HG03103 (cell line): ENCODE results near the gene DEFB132.
"Not testable (repeated sequence)": the region's sequence is repeated elsewhere in the genome, so short reads cannot be mapped to it uniquely, and the experiment has no call there.

Experiments used
- ATAC-seq: cut with Tn5 transposase; IDR thresholded peaks from one replicate; pipeline ENCODE4 v1.9.1; 2021; ENCODE audit warnings: low read depth; ENCODE audit not compliant: unreplicated experiment

Gene DEFB132, protein sequence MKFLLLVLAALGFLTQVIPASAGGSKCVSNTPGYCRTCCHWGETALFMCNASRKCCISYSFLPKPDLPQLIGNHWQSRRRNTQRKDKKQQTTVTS

DNA sequence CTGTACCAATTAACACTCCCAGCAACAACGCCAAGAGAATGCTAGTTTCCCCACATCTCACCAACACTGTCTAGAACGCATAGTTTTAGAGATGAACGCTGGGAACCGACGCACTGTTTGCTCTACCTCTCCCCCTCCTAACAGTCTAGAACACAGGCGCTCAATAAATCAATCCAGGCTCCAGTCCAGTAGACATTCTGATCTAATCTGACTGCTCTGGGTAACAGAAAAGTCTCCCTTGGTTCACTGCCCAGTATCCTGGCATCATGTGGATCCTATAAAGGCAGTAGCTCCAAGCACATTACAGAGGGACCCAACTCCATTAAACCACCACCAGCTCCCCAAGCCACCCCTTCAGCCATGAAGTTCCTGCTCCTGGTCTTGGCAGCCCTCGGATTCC, at the start of gene DEFB132:
TSS of gene DEFB132 (plus strand) at position 306 of the 400 bp plus-strand sequence. CDS start at position 361, 55 bp downstream.
- ATAC-seq = no peak

DNA sequence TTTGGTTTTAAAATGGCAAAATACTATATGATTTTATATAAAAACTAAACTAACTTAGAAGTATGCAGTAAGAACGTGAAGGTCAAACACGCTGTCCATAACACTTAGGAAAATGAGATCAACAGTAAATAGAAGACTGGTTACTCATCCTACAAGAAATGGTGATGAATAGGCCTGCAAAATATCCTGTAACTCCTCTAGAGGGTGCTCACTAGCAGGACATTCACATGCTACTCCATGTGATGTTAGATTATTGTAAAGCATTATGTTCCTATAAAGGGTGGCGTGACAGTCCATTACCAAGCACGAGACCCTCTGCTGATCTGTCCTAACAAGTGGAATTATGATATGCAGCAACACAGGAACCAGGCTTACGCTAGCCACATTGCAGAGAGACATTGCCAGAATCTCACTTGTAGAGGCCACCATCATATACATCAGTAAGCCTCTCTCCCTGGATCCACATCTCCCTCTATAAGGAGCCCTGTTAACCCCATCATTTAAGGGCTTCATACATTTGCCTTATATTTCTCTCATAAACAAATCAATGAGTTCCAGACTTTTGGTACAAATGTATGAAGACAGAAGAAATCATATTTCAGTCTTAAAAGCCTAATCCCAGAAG, 48.5 kb upstream of the DEFB132 start:
- no peak for ATAC-seq

DNA sequence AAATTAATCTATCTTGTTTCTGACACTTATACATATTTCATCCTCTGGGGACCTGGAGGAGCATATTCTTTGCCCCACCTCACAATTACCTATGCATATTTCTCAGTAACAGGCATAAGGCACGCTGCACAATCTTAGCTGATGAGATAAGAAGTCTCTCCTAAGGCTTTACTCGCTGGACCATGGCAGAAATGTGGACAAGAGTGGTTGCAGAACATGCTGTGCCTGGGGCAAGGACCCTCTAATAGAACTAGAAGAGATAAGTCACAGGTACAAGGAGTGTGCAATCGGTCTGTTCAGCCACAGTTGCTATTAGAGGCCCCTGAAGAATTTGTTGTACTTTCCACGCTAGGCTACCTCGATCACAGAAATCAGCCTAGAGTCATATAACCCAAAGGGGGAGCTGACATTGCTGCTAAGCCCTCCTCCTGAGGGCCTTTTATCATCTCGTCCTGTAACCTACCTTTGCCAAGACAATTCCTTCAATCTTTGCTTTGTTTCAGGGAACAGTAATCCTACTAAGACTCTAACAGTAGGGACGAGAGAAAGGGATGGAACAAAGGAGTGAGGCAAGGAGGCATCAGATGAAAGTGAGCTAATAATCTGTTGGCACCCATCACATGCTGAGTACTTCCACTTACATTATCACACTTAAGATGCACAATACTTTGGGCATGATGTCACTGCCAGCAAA, 46.6 kb upstream of the DEFB132 start:
- ATAC-seq = no peak

DNA sequence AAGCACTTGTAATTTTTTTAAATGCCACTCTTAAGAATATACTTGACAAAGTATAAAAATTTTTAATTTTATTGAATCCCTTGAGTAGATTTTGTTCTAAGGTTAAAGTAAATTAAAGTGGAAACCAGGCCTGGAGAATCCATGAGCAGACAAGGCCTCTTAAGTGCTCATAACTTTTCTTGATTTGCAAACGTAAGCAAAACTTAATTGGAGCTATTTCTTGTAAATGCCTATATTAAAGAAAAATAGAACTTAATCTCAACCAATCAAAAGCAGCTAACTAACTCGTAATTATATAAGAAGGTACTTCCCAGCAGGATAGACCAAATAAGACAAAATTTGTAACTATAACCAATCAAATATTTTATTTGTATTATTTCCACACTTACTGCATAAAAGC, 43.1 kb upstream of the DEFB132 start:
- no peak for ATAC-seq

DNA sequence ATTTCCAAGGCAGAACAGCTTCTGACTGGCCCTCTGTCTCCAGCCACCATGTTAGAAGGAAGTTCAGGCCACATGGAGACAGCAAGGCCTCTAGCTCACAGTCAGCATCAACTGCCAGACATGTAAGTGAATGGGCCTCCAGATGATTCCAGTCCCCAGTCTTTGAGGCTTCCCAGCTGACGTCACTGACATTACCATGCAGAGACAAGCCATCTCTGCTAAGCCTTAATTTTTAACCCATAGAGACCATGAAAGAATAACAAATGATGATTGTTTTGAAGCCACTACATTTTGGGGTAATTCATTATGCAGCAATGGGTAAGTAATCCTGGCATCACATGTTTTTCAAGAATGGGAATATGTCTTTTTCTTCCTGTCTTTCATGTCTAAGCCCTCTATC, 41.7 kb upstream of the DEFB132 start:
- ATAC-seq = no peak

DNA sequence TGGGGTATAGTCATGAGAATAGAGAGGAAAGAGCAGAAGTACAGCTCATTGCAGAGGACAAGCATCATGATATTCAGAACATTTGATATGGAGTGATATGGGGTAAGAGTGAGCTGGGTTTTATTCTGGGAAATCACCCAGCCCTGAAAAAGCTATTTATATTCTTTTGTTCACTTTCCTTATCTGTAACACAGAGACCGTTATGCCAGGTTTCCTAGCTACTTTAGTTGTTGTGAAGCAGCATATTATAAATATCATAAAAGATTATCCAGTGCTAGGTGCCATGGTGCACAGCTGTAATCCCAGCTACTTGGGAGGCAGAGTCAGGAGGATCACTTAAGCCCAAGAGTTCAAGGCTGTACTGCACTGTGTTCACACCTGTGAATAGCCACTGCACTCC, 40.3 kb upstream of the DEFB132 start:
- no peak for ATAC-seq

DNA sequence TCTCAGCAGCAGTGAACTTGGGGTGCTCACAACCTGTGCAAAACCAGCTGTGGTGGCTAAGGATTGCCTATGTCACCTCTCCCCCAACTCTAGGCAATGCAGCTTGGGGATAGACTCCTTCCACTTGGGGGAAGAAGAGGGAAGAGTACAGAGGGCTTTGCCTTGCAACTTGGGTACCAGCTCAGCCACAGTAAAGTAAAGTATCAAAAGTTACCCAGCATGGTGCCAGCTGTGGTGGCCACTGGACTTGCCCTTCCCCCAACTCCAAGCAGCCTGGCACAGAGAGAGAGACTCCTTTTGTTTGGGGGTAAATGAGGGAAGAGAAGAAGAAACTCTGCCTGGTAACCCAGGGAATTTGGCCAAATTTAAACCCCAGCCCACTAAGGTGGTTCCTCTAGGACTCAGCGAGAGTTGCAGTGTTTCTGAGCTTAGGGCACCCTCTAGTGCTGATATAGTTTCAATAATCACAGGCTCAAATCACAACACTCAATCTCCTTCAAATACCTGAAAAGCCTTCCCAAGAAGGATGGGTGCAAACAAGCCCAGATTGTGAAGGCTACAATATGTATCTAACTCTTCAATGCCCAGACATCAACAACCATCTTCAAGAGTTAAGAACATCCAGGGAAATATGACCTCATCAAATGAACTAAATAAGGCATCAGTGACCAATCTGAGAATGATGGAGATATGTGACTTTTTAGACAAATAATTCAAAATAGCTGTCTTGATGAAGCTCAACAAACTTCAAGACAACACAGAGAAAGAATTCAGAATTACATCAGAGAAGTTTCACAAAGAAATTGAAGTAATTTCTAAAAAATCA, 38.0 kb upstream of the DEFB132 start:
- ATAC-seq = no peak

DNA sequence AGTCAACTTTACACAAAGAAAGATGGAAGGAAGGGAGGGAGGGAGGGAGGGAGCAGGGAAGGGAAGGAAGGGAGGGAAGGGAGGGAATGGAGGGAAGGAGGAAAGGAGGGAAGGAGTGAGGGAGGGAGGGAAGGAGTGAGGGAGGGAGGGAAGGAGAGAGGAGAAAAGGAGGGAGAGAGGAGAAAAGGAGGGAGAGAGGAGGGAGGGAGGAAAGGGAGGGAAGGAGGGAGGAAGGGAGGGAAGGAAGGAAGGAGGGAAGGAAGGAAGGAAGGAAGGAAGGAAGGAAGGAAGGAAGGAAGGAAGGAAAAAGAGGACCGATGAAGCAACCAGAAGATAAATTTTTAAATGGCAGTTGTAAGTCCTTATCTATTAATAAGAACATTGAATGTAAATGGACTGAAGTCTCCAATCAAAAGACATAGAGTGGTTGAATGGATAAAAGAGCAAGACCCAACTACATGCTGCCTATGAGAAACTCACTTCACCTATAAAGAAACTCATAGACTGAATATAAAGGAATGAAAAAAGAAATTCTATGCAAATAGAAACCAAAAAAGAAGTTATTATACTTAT, 36.2 kb upstream of the DEFB132 start:
- no peak for ATAC-seq

DNA sequence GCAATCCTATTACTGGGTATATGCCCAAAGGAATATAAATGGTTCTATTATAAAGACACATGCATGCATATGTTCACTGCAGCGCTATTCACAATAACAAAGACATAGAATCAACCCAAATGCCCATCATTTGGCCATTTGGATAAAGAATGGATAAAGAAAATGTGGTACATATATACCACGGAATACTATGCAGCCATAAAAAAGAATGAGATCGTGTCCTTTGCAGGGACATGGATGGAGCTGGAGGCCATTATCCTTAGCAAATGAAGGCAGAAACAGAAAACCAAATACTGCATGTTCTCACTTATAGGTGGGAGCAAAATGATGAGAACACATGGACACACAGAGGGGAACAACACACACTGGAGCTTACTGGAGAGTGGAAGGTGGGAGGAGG, 31.6 kb upstream of the DEFB132 start:
- not testable (repeated sequence) for ATAC-seq

DNA sequence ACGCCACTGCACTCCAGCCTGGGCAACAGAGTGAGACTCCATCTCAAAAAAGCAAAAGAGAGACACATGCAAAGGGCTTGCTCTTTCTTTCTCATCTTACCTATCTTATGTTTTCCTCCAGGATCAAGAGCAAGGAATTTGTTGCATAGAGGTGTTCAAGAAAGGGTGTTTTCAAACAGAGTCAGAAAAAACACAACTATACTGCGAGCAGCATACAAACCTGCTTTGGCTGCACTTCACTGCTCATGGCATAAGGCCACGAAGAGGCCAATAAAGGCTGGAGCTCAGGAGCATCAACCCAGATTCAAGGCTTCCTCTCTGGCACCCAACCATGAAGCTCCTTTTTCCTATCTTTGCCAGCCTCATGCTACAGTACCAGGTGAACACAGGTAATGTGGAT, 30.6 kb upstream of the DEFB132 start, which contains the start of gene DEFB129:
TSS of gene DEFB129 (plus strand) at position 301 of the 400 bp plus-strand sequence. CDS start at position 332, 31 bp downstream.
- no peak for ATAC-seq

DNA sequence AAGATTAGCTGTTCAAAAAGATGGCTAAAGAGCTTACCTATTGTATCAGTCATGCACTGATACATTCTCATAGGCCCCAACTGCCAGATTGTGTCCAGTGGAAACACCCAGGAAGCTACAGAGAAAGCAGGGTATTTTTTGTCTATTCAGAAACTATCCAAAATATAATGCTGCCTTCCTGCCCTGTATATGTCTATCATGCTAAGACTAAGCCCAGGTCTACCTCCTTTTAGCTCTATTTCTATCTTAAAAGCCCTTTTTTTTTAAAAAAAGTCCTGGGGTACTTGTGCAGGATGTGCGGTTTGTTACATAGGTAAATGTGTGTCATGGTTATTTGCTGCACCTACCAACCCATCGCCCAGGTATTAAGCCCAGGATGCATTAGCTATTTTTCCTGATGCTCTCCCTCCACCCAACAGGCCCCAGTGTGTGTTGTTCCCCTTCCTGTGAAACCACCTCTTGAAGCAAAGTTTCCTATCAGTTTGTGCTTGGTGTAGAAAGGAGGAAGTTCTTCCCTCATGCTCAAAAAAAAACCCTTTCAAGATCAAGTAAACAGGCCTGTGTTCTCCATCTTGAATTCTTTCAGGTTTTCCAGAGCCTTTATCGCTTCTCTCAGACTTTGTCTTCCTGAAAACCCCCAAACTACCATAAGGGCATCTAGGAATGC, 30.0 kb upstream of the DEFB132 start:
- no peak for ATAC-seq

DNA sequence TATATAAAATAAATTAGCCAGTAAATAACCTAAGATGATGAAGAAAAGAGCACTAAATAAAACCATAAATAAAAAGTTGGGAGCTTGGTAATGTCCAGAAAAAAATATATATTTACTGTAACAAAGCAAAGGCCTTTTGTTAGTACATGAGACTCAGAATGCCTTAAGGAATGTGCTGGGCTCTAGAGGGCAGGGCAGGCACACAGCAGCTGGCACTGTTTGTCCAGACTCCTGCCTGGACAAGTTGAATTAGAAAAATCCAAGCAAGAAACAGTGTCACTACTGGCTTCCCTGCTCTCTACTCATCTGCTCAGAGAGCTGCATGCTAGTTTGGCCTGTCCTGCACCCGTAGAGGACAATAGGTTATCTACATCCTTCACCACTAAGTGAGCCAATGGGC, 21.6 kb upstream of the DEFB132 start:
- no peak for ATAC-seq

DNA sequence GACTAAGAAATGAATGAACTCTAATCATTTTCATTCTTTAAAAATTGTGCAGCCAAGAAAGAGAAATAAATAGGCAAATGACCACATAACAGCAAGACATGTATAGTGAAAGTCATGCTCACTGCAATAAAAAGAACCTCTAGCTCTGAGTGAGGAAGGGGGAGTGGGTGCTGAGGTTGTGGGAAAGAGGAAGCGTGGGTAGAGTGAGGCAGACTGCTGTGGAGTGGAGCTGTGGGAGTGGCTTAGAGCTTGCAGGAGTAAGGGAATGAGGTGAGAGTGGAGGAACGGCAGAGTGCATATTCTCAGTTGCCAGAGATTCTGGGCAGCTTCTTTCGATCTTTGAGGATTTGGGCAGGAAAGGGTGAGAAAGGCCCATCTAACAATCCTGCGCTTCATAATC, 20.0 kb upstream of the DEFB132 start:
- ATAC-seq = peak; percentile 67

DNA sequence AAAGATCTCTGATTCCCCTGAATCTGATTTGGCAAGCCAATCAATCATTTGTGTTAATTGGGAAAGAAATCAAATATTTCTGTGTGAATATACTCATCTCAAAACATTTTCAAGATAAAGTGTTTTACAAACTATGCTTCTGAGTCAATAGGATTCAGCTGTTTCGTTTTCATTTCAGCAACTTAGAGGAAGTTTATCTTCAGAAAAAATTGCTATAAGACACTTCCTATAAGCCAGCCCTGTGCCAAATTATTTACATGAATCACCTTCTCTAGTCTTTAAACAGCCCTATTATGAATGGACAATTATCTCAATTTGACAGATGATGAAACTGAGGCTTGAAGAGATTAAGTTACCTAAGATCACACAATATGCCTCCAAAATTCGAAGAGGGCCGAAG, 19.6 kb upstream of the DEFB132 start:
- peak; percentile 52 for ATAC-seq

DNA sequence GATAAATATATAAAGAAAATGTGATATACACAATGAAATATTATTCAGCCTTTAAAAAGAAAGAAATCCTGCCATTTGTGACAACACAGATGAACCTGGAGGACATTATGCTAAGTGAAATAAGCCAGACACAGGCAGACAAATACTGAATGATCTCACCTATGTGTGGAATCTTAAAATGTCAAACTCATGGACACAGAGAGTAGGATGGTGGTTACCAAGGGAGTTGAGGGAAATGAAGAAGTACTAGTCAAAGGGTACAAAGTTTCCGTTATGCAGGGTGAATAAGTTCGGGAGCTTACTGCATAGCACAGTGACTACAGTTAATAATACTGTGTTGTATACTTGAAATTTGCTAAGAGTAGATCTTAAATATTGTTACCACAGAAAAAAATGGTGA, 14.6 kb upstream of the DEFB132 start:
- no peak for ATAC-seq

DNA sequence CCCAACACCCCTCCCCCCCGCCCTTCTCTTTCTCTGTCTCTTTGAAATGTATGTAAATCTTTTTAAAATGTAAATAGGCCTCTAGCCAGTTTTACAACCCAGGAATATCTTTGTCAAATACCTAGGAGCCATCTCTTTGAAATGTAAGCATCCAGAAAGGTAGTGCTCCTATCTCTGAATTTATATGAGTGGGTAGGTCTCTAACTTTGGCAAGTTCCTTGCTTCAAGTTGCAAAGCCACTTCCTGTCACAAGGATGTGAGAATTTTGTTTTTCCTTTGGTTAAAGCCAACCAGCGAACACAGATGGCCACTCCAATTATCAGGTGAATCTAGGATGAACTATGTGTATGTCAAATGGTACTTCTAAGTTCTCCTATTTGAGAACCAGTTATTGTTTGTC, 6.2 kb upstream of the DEFB132 start:
- ATAC-seq = no peak

DNA sequence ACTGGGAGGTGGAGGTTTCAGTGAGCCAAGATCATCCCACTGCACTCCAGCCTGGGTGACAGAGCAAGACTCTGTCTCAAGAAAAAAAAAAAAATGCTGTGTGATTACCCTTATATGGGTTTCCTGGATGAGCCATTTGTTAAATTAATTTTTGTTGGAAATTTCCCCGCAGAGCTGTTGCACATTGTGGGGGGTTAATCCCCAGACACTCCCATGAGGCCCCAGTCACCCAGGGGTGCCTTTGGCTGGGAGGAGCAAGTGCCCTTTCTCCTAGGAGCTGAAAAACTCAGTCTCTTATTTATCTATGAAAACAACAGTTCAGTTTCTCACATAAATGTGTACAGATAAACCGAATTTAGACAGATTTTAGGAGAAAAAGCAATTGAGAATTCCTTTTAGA, 4.7 kb upstream of the DEFB132 start:
- ATAC-seq = no peak

DNA sequence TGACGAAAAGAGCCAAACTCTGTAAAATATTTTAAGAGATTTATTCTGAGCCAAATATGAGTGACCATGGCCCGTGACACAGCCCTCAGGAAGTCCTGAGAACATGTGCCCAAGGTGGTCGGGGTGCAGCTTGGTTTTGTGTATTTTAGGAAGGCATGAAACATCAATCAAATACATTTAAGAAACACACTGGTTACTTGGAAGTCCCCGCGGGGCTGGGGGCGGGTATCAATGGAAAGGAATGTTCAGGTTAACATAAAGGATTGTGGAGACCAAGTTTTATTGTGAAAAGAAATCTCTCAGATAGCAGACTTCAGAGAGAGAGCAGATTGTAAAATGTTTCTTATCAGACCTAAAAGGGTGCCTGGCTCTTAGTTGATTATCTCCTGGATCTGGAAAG, 4.1 kb upstream of the DEFB132 start:
- not testable (repeated sequence) for ATAC-seq

DNA sequence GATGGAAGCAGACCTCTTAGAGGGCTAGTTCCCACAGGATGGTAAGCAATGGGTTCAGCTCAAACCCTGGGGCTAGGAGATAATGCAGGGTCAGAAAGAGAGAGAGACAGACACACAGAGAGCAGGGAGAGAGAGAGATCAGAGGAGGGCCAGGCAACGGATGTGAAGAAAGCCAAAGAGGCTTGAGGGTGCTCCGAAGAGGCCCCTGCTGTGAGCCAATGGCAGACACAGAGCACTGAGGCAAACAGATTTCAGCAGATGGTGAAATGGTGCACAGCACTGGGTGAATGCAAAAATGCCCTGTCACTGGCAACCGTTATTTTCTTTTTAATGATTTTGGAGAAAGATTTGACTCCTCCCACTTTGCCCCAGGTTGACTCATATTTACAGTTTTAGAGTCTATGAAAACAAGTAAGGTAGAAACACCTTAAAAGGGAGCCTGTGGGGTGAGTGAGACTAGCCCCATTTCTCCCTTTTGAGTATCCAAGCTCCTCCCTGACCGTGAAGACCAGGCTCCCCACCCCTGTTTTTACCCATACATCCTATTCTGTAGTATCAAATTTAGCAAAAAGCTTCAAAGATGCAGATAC, 840 bp downstream of the DEFB132 start:
- ATAC-seq = no peak

DNA sequence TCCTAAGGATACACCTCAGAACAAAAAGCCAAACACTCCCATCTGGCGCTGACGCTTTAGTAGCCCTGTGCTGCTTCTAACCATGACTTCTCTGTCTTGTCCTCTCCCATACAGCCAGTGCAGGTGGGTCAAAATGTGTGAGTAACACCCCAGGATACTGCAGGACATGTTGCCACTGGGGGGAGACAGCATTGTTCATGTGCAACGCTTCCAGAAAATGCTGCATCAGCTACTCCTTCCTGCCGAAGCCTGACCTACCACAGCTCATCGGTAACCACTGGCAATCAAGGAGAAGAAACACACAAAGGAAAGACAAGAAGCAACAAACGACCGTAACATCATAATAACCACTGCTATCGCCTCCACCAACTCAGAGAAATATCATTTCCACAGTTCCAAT, 1.4 kb downstream of the DEFB132 start:
- no peak for ATAC-seq
